B cell (primary cell): ENCODE data around the gene CBX3. TPM values are rescaled to one million over a fixed set of nuclear protein-coding genes. Genes with fewer than 3 reads are reported as not detected.

Experiments
- ATAC-seq: fragments of 200-7000 bp; cut with Tn5 transposase; one replicate; pipeline ENCODE4 v1.10.0; 2021; ENCODE audit warnings: low read depth, mild to moderate bottlenecking, moderate number of reproducible peaks, moderate library complexity
- CTCF ChIA-PET: fragments of 350-600 bp; sonication (Branson Sonifier 250); formaldehyde crosslinking; loops from one replicate; lab custom pipeline; 2021; ENCODE audit warnings: antibody characterized with exemption, inconsistent platforms; lab: Charles Lee
- POLR2A ChIA-PET: fragments of 350-600 bp; sonication (Branson Sonifier 250); formaldehyde crosslinking; loops from one replicate; lab custom pipeline; 2021; ENCODE audit warnings: antibody characterized with exemption; lab: Charles Lee
- DNase-seq: peaks from one replicate; pipeline ENCODE4 v3.0.0; 2013
- H2AFZ ChIP-seq: 2 replicates; pipeline ENCODE4 v1.6.1; 2012; ENCODE audit warnings: mild to moderate bottlenecking, low read depth, low read length; ENCODE audit not compliant: insufficient read depth, poor library complexity, severe bottlenecking
- H3K27ac ChIP-seq, 2 donors: 1 replicate in 1 of 2; 2 replicates in 1 of 2; pipeline ENCODE4 v1.5.1; 2012 to 2013; ENCODE audit warnings: low read length in 2 of 2, mild to moderate bottlenecking in 2 of 2, moderate library complexity in 1 of 2
- H3K27me3 ChIP-seq, 4 experiments: fragments of 200-600 bp in 1 of 4; sonication (generic) in 1 of 4; replicated peaks in 1 of 4; 1 replicate in 2 of 4; 2 replicates in 2 of 4; pipeline versions ENCODE4 v1.6.1 to v1.7.0; 2013 to 2016; ENCODE audit warnings: low read length in 3 of 4, mild to moderate bottlenecking in 2 of 4, mixed read lengths in 1 of 4, moderate library complexity in 1 of 4; ENCODE audit not compliant: insufficient read depth in 4 of 4, control insufficient read depth in 3 of 4; ENCODE audit errors: control extremely low read depth in 1 of 4
- H3K36me3 ChIP-seq, 2 experiments: replicated peaks in 1 of 2; 1 replicate in 1 of 2; 2 replicates in 1 of 2; pipeline versions ENCODE4 v1.6.1 to v1.7.1; 2013; ENCODE audit warnings: low read length in 1 of 2; ENCODE audit not compliant: insufficient read depth in 2 of 2, control insufficient read depth in 1 of 2; ENCODE audit errors: control extremely low read depth in 1 of 2, extremely low read depth in 1 of 2
- H3K4me1 ChIP-seq, 2 donors: fragments of 200-600 bp in 1 of 2; sonication (generic) in 1 of 2; 1 replicate in 1 of 2; 2 replicates in 1 of 2; pipeline versions ENCODE4 v1.5.1 to v1.6.1; 2013 to 2017; ENCODE audit warnings: low read length in 2 of 2; ENCODE audit not compliant: control insufficient read depth in 2 of 2, insufficient read depth in 2 of 2
- H3K4me2 ChIP-seq: replicated peaks from 2 replicates; pipeline ENCODE3; 2012; ENCODE audit warnings: mild to moderate bottlenecking, low read depth, low read length; ENCODE audit not compliant: poor library complexity, severe bottlenecking
- H3K4me3 ChIP-seq, 5 experiments: fragments of 200-600 bp in 1 of 5; sonication (generic) in 1 of 5; 1 replicate in 3 of 5; 2 replicates in 2 of 5; pipeline versions ENCODE4 v1.5.1 to v1.7.0; 2011 to 2016; ENCODE audit warnings: low read length in 4 of 5, mild to moderate bottlenecking in 4 of 5, low read depth in 2 of 5, control low read depth in 1 of 5, moderate library complexity in 1 of 5; ENCODE audit not compliant: insufficient read depth in 1 of 5; ENCODE audit errors: control extremely low read depth in 1 of 5, extremely low read depth in 1 of 5
- H3K79me2 ChIP-seq: fragments of 200-600 bp; sonication (generic); one replicate; pipeline ENCODE4 v1.6.0; 2016; ENCODE audit warnings: low read length; ENCODE audit not compliant: control insufficient read depth, insufficient read depth
- H3K9ac ChIP-seq: fragments of 200-600 bp; sonication (generic); 2 replicates; pipeline ENCODE4 v1.6.1; 2017; ENCODE audit warnings: mild to moderate bottlenecking, low read length, moderate library complexity
- H3K9me3 ChIP-seq, 3 donors: one replicate each; pipeline versions ENCODE4 v1.6.1 to v1.7.1; 2013; ENCODE audit warnings: low read length in 2 of 3; ENCODE audit not compliant: control insufficient read depth in 2 of 3, insufficient read depth in 1 of 3; ENCODE audit errors: control extremely low read depth in 1 of 3
- H4K20me1 ChIP-seq: 2 replicates; pipeline ENCODE4 v1.6.0; 2012; ENCODE audit warnings: mild to moderate bottlenecking, low read length; ENCODE audit not compliant: insufficient read depth, control insufficient read depth, poor library complexity, severe bottlenecking
- H3K27ac Mint-ChIP-seq: one replicate; pipeline ENCODE4 v1.8.0; 2021; ENCODE audit warnings: mixed read lengths
- H3K27me3 Mint-ChIP-seq: one replicate; pipeline ENCODE4 v1.8.0; 2021; ENCODE audit warnings: mixed read lengths
- H3K4me1 Mint-ChIP-seq: one replicate; pipeline ENCODE4 v1.8.0; 2021; ENCODE audit warnings: mixed read lengths
- H3K4me3 Mint-ChIP-seq: one replicate; pipeline ENCODE4 v1.8.0; 2021; ENCODE audit warnings: mixed read lengths
- H3K9me3 Mint-ChIP-seq: one replicate; pipeline ENCODE4 v1.8.0; 2022; ENCODE audit warnings: mixed read lengths; ENCODE audit not compliant: insufficient read depth
- CTCF ChIP-seq: fragments of 200-600 bp; IDR thresholded peaks from one replicate; pipeline ENCODE4 v1.8.0; 2022; ENCODE audit warnings: antibody characterized with exemption, mild to moderate bottlenecking
- EZH2 ChIP-seq: IDR thresholded peaks from 2 replicates; pipeline ENCODE4 v1.6.1; 2012; ENCODE audit warnings: borderline replicate concordance, low read depth, mild to moderate bottlenecking, moderate library complexity, low read length; ENCODE audit not compliant: insufficient read depth, poor library complexity, severe bottlenecking
- WGBS: methylation state at CpG from one replicate; pipeline ENCODE4 v1.1.5; 2013; ENCODE audit warnings: missing lambda C conversion rate; ENCODE audit not compliant: insufficient coverage; 5-methylcytosine and 5-hydroxymethylcytosine counted together
- intact Hi-C: fragments of 100-400 bp; cut with micrococcal nuclease; formaldehyde crosslinking; loops from one replicate; pipeline ENCODE4 v1.10.0; 2022
- polyA plus RNA-seq: library from polyadenylated mRNA; depleted of rRNA; stranded (reverse); fragments of >200 nt; gene quantifications from 2 replicates; pipeline ENCODE4 v1.2.3, GENCODE V29; 2012
- total RNA-seq, 2 donors: library from RNA; stranded (reverse); fragments of 120-200 nt in 1 of 2; gene quantifications; 1 replicate in 1 of 2; 2 replicates in 1 of 2; pipeline versions ENCODE4 v1.2.3 to v1.2.4, GENCODE V29; 2013 to 2022

CBX3 gene
- total and polyA plus RNA-seq, 2 donors (not counting 1 experiment from before 2014, with no cell fraction given), result 43.9 to 126 TPM

- H3K4me3 ChIP-seq, result peak overlapping the region in 1 of 5 experiments; percentile 20
- H3K27ac Mint-ChIP-seq, result peak overlapping the region; percentile 84
- peaks cover 90% of the 10 kb centered on the region for H3K4me1 Mint-ChIP-seq
- H3K9me3 ChIP-seq, result no peaks in the 10 kb centered on the region
- H3K27ac ChIP-seq, result peak overlapping the region in 1 of 2 donors; percentile 31
- H3K4me3 Mint-ChIP-seq, result peak overlapping the region; percentile 59
- TF ChIP-seq CTCF, result no peak
- TF ChIP-seq EZH2, result no peak
- DNase-seq (peak; percentile 62), ATAC-seq (no peak)
- intact Hi-C loops, result loop anchor here (2.0 to 10.0 kb wide), 2 partner anchors 36 to 972 kb away; partner anchors contain the start of gene HOXA9
- H3K9me3 Mint-ChIP-seq, result no peaks in the 10 kb centered on the region
- CTCF ChIA-PET, result interaction anchor here (0.6 to 5.1 kb wide), 18 partner anchors 9 to 300 kb away, joined by 3 to 50 read pairs (median 5); partner anchors contain the start of genes CBX3 and NFE2L3
- no peaks in the 10 kb centered on the region for H3K27me3 Mint-ChIP-seq
- H4K20me1 ChIP-seq, result peaks cover 93% of the 10 kb centered on the region
- peaks cover 59 to 62% of the 10 kb centered on the region in 2 donors for H3K4me1 ChIP-seq
- WGBS, result 14% methylated on average over 1 of the region's 3 CpGs
- H2AFZ ChIP-seq, result no peak overlapping the region
- H3K27me3 ChIP-seq, result no peaks in the 10 kb centered on the region
- peak overlapping the region; percentile 45 for H3K4me2 ChIP-seq
- H3K9ac ChIP-seq, result no peak overlapping the region
- H3K36me3 ChIP-seq, result peaks cover 4 to 92% of the 10 kb centered on the region in 2 experiments
- POLR2A ChIA-PET, result interaction anchor here (0.7 to 1.5 kb wide), 4 partner anchors 8 to 81 kb away, joined by 3 to 4 read pairs (median 4); partner anchors contain the start of genes CBX3 and HNRNPA2B1
- peaks cover 70% of the 10 kb centered on the region for H3K79me2 ChIP-seq
Observed at GRCh38 chr7:26192485-26193087, 9.0 kb upstream of the CBX3 start.
